Body of pancreas (tissue), 4 donors: Measurements from ENCODE around the gene NDUFAF5.

Source experiments
- POLR2A ChIP-seq, 3 donors: fragments of 450-650 bp; IDR thresholded peaks; one replicate each; pipeline ENCODE4 v1.6.1; 2016; ENCODE audit warnings: antibody characterized with exemption in 3 of 3, mild to moderate bottlenecking in 2 of 3
- TF ChIP-seq, protein P1 (sequence below), 7 experiments: fragments of 450-650 bp in 4 of 7; fragments of 200-600 bp in 3 of 7; sonication (generic) in 3 of 7; IDR thresholded peaks; one replicate each; pipeline ENCODE4 v1.5.1; 2016 to 2019; ENCODE audit warnings: antibody characterized with exemption in 7 of 7

DNA sequence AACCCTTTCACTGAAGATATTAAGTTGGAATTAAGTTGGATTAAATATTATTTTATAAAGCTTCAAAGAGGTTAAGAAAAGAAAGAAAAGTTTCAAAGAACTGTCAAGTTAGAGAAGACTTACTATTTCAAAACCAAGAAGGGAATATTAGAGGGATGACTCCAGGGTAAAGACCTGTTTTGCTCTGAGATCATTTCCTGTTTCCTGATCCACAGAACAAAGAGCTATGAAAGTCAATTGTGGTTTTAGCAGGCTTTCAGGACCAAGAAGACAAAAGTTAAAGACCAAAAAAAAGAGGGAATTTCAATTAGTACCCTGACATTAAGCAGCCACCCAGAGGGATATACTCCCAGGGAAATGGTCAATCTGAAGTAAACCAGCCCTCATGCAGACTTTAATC is 19.5 kb upstream of the NDUFAF5 start:
- TF ChIP-seq, protein P1, sequence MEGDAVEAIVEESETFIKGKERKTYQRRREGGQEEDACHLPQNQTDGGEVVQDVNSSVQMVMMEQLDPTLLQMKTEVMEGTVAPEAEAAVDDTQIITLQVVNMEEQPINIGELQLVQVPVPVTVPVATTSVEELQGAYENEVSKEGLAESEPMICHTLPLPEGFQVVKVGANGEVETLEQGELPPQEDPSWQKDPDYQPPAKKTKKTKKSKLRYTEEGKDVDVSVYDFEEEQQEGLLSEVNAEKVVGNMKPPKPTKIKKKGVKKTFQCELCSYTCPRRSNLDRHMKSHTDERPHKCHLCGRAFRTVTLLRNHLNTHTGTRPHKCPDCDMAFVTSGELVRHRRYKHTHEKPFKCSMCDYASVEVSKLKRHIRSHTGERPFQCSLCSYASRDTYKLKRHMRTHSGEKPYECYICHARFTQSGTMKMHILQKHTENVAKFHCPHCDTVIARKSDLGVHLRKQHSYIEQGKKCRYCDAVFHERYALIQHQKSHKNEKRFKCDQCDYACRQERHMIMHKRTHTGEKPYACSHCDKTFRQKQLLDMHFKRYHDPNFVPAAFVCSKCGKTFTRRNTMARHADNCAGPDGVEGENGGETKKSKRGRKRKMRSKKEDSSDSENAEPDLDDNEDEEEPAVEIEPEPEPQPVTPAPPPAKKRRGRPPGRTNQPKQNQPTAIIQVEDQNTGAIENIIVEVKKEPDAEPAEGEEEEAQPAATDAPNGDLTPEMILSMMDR (IDR thresholded peaks at IDR 0.05): no peak
- no peak for TF ChIP-seq POLR2A (IDR thresholded peaks at IDR 0.05)
